Activated B cell treated with CpG ODN at 0.5 μM for 24 hours (primary cell): ENCODE results near the gene MCM7. TPM values are rescaled to one million over a fixed set of nuclear protein-coding genes. Genes with fewer than 3 reads are reported as not detected.

Source experiments
- ATAC-seq: fragments of 200-7000 bp; cut with Tn5 transposase; one replicate; pipeline ENCODE4 v1.10.0; 2021; ENCODE audit warnings: low read depth, mild to moderate bottlenecking, moderate library complexity
- CTCF ChIA-PET: fragments of 350-600 bp; sonication (Branson Sonifier 250); formaldehyde crosslinking; loops from one replicate; lab custom pipeline; 2021; ENCODE audit warnings: antibody characterized with exemption; lab: Charles Lee
- POLR2A ChIA-PET: fragments of 350-600 bp; sonication (Branson Sonifier 250); formaldehyde crosslinking; loops from one replicate; lab custom pipeline; 2021; ENCODE audit warnings: antibody characterized with exemption; lab: Charles Lee
- DNase-seq: peaks from one replicate; pipeline ENCODE4 v3.0.0; 2022
- H3K27ac Mint-ChIP-seq: one replicate; pipeline ENCODE4 v1.8.0; 2020; ENCODE audit warnings: mixed read lengths
- H3K27me3 Mint-ChIP-seq: one replicate; pipeline ENCODE4 v1.8.0; 2021; ENCODE audit warnings: mixed read lengths
- H3K36me3 Mint-ChIP-seq: one replicate; pipeline ENCODE4 v1.8.0; 2021; ENCODE audit warnings: low read depth, mixed read lengths
- H3K4me1 Mint-ChIP-seq: one replicate; pipeline ENCODE4 v1.8.0; 2021; ENCODE audit warnings: mixed read lengths
- H3K4me3 Mint-ChIP-seq: one replicate; pipeline ENCODE4 v1.8.0; 2020; ENCODE audit warnings: mild to moderate bottlenecking, mixed read lengths
- H3K9me3 Mint-ChIP-seq: one replicate; pipeline ENCODE4 v1.8.0; 2020; ENCODE audit warnings: mixed read lengths
- intact Hi-C: fragments of 100-400 bp; cut with micrococcal nuclease; formaldehyde crosslinking; loops from one replicate; pipeline ENCODE4 v1.15.1; 2024
- total RNA-seq: library from RNA; stranded (reverse); gene quantifications from 2 replicates; pipeline ENCODE4 v1.2.3, GENCODE V29; 2022
- TF ChIP-seq, protein P1 (sequence below): fragments of 200-600 bp; IDR thresholded peaks from one replicate; pipeline ENCODE4 v1.8.0; 2022; ENCODE audit warnings: antibody characterized with exemption, mild to moderate bottlenecking

Gene MCM7
- total RNA-seq, 1 donor from 2014 or later: 99.7 TPM

DNA sequence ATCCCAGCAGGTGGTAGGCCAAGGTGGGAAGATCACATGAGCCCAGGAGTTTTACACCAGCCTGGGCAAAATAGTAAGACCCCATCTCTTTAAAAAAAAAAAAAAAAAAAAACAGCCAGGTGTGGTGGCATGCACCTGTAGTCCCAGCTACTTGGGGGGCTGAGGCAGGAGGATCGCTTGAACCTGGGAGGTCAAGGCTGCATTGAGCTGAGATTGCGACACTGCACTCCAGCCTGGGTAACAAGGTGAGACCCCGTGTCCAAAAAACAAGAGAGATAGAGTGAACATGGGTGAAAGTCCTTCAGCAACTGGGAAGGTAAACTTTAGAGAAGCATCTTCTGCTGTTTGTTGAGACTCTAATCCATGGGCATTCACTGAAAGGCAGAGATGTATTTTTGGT, 41.3 kb upstream of the MCM7 start:
- intact Hi-C loops: no loop called here
- Mint-ChIP-seq H3K27ac (no peak overlapping the region), H3K36me3 (no peaks in the 10 kb centered on the region), H3K9me3 (no peaks in the 10 kb centered on the region), H3K4me1 (peaks cover 25% of the 10 kb centered on the region), H3K4me3 (no peak overlapping the region), H3K27me3 (no peaks in the 10 kb centered on the region)
- DNase-seq (no peak), ATAC-seq (no peak)
- TF ChIP-seq, protein P1, sequence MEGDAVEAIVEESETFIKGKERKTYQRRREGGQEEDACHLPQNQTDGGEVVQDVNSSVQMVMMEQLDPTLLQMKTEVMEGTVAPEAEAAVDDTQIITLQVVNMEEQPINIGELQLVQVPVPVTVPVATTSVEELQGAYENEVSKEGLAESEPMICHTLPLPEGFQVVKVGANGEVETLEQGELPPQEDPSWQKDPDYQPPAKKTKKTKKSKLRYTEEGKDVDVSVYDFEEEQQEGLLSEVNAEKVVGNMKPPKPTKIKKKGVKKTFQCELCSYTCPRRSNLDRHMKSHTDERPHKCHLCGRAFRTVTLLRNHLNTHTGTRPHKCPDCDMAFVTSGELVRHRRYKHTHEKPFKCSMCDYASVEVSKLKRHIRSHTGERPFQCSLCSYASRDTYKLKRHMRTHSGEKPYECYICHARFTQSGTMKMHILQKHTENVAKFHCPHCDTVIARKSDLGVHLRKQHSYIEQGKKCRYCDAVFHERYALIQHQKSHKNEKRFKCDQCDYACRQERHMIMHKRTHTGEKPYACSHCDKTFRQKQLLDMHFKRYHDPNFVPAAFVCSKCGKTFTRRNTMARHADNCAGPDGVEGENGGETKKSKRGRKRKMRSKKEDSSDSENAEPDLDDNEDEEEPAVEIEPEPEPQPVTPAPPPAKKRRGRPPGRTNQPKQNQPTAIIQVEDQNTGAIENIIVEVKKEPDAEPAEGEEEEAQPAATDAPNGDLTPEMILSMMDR: no peak
- ChIA-PET POLR2A (no interaction called here), CTCF (interaction anchor here (0.7 kb wide), 1 partner anchor 9 kb away, joined by 3 read pairs; no protein-coding TSS in a partner anchor)

DNA sequence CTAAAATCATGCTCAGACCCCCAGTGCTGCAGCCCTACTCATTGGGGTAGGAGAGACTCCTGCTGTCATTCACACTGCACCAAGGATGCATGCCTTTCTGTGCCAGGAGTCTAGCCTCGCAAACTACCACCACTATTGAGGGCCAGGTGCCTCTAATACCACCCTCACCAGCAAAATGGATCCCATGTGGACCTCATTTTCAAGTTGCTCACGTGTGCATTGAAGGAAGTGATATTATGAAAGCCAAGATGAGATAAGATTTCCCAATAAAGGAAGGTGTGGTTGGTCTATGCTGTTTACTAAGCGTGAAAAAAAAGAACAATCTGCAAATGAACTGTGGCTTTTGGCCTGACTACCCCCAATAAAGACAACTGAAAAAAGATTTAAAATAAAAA, 40.4 kb upstream of the MCM7 start:
- no peak for DNase-seq
- TF ChIP-seq, protein P1: no peak
- intact Hi-C loops: no loop called here
- Mint-ChIP-seq H3K4me1 (peaks cover 25% of the 10 kb centered on the region), H3K27me3 (no peaks in the 10 kb centered on the region), H3K9me3 (no peaks in the 10 kb centered on the region), H3K36me3 (no peaks in the 10 kb centered on the region), H3K27ac (no peak overlapping the region), H3K4me3 (no peak overlapping the region)
- no peak for ATAC-seq
- POLR2A ChIA-PET: no interaction called here
- CTCF ChIA-PET: interaction anchor here (1.4 kb wide), 1 partner anchor 11 kb away, joined by 3 read pairs; no protein-coding TSS in a partner anchor

DNA sequence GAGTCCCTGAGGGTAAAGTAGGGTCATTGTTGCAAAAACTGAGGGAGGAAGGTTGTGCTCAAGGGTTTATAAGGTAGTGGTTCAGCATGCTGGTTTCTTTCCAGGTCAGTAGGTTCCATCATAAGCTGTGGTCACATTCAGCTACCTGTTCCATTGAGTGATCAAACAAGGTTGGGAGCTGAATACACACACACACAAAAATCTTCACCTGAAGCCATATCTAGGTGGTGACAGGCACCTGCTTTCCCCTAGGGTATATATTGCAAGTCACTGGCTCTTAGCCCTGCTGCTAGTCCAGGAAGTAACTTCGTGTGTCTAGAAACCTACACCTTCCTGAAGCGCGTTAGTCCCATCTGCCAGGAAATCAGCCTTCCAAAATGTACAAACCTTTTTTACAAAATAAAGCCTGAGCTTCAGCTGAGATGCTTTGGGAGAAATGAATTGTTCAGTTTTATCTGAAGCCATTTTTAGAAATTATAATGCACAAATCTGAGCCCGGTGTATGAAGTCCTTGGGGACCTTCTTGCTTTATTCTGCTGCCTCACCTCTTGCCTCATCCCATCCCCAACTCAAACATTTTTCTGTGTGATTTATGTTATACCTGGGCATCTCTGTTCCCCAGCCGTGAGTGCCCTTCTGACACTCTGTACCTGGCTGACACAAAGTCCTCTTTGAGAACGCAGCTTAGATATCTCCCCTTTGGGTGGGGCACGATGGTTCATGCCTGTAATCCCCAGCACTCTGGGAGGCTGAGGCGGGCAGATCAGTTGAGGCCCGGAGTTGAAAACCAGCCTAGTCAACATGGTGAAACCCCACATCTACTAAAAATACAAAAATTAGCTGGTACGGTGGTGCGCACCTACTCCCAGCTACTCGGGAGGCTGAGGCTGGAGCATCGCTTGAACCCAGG, 36.9 kb upstream of the MCM7 start:
- DNase-seq: no peak
- ChIA-PET POLR2A (interaction anchor here (0.6 to 2.1 kb wide), 9 partner anchors 10 to 344 kb away, joined by 3 to 16 read pairs (median 4); partner anchors contain the start of genes AP4M1, LAMTOR4 and MEPCE), CTCF (interaction anchor here (1.4 to 1.6 kb wide), 2 partner anchors 9 to 84 kb away, joined by 3 read pairs; no protein-coding TSS in a partner anchor)
- peaks cover 25% of the 10 kb centered on the region for H3K4me1 Mint-ChIP-seq
- no peaks in the 10 kb centered on the region for H3K9me3 Mint-ChIP-seq
- H3K4me3 Mint-ChIP-seq: peak overlapping the region; percentile 32
- H3K27ac Mint-ChIP-seq: peak overlapping the region; percentile 68
- H3K36me3 Mint-ChIP-seq: no peaks in the 10 kb centered on the region
- peak; percentile 81 for ATAC-seq
- intact Hi-C loops: loop anchor here (1.0 to 2.0 kb wide), 2 partner anchors 10 to 21 kb away; partner anchors contain the start of genes LAMTOR4 and TRAPPC14
- no peaks in the 10 kb centered on the region for H3K27me3 Mint-ChIP-seq
- TF ChIP-seq, protein P1: no peak

DNA sequence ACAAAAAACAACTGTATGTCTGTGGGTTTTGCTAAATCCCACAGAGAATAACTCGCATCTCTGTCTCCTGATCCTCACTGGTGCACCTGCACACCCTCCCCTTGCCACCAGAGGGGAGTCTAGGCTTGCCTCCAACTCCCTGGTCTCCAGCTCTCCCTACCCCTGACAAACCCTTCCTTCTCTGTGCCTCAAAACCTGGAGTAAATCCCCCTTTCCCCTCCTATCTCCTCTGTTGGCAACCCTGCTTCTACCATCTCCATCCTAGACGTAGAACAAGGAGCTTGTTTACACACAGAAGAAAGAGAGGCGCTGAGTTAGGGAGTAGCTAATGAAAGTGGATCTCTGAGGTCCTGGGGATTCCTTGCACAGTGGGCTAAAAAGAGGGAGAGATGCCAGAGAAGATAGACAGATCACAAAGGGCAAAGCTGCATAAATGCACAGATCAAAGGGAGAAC, 31.5 kb upstream of the MCM7 start:
- TF ChIP-seq, protein P1: peak; percentile 92
- H3K27ac Mint-ChIP-seq: no peak overlapping the region
- H3K27me3 Mint-ChIP-seq: no peaks in the 10 kb centered on the region
- intact Hi-C loops: loop anchor here (1.0 kb wide), 5 partner anchors 58 to 318 kb away; no protein-coding TSS in a partner anchor
- peak; percentile 50 for DNase-seq
- H3K4me3 Mint-ChIP-seq: no peak overlapping the region
- POLR2A ChIA-PET: interaction anchor here (0.6 to 1.8 kb wide), 9 partner anchors 16 to 318 kb away, joined by 3 to 10 read pairs (median 4); partner anchors contain the start of genes LAMTOR4 and PVRIG
- no peaks in the 10 kb centered on the region for H3K36me3 Mint-ChIP-seq
- H3K9me3 Mint-ChIP-seq: no peaks in the 10 kb centered on the region
- ATAC-seq: peak; percentile 89
- peaks cover 18% of the 10 kb centered on the region for H3K4me1 Mint-ChIP-seq
- CTCF ChIA-PET: interaction anchor here (0.6 to 4.6 kb wide), 32 partner anchors 12 to 329 kb away, joined by 3 to 45 read pairs (median 4); partner anchors contain the start of genes AP4M1, GPC2, LAMTOR4 and MCM7
